GM18499 (cell line): ENCODE data around the gene COBL.

ENCODE experiments used
- ATAC-seq: cut with Tn5 transposase; IDR thresholded peaks from one replicate; pipeline ENCODE4 v1.9.1; 2021; ENCODE audit warnings: moderate number of reproducible peaks; ENCODE audit not compliant: insufficient read depth, unreplicated experiment

COBL gene

GRCh38 chr7:51128545-51129435, 187.8 kb downstream of the COBL start:
- no peak for ATAC-seq

GRCh38 chr7:51127618-51127904, 189.0 kb downstream of the COBL start:
- no peak for ATAC-seq

GRCh38 chr7:51126813-51127617, 189.6 kb downstream of the COBL start:
- no peak for ATAC-seq

GRCh38 chr7:51126324-51126723, 190.3 kb downstream of the COBL start:
- no peak for ATAC-seq

GRCh38 chr7:51124321-51124720, 192.3 kb downstream of the COBL start:
- ATAC-seq, result no peak

GRCh38 chr7:51123322-51124019, 193.1 kb downstream of the COBL start:
- ATAC-seq, result no peak

GRCh38 chr7:51121931-51122425, 194.6 kb downstream of the COBL start:
- no peak for ATAC-seq

- no peak for ATAC-seq
Observed at GRCh38 chr7:51121036-51121790, 195.4 kb downstream of the COBL start.

GRCh38 chr7:51118628-51119027, 198.0 kb downstream of the COBL start:
- no peak for ATAC-seq

- ATAC-seq, result no peak
Observed at GRCh38 chr7:51114501-51114900, 202.1 kb downstream of the COBL start.

GRCh38 chr7:51113962-51114361, 202.6 kb downstream of the COBL start:
- ATAC-seq, result no peak

GRCh38 chr7:51113560-51113959, 203.0 kb downstream of the COBL start:
- ATAC-seq, result no peak

- ATAC-seq, result no peak
Observed at GRCh38 chr7:51111241-51111940, 205.2 kb downstream of the COBL start.

- no peak for ATAC-seq
Observed at GRCh38 chr7:51108134-51108533, 208.5 kb downstream of the COBL start.

GRCh38 chr7:51104278-51104677, 212.3 kb downstream of the COBL start:
- no peak for ATAC-seq

GRCh38 chr7:51103718-51104117, 212.9 kb downstream of the COBL start:
- ATAC-seq, result no peak

GRCh38 chr7:51102828-51103227, 213.8 kb downstream of the COBL start:
- no peak for ATAC-seq

GRCh38 chr7:51101111-51101757, 215.4 kb downstream of the COBL start:
- no peak for ATAC-seq

- no peak for ATAC-seq
Observed at GRCh38 chr7:51090411-51090810, 226.2 kb downstream of the COBL start.
